ENCODE data around the gene SLF2.

- no peak for TF ChIP-seq CTCF (IDR thresholded peaks at IDR 0.05)
- TF ChIP-seq POLR2A (IDR thresholded peaks at IDR 0.05): no peak
These were observed 654 bp upstream of the SLF2 start for GRCh38 chr10:100912013-100912604.
